SJCRH30 (cell line): ENCODE results near the gene CELA2B. TPM values are rescaled to one million over a fixed set of nuclear protein-coding genes. Genes with fewer than 3 reads are reported as not detected.
A peak's percentile ranks its signal among the peaks of the same experiment; 100 is the strongest.
"Not testable (repeated sequence)": the region's sequence is repeated elsewhere in the genome, so short reads cannot be mapped to it uniquely, and the experiment has no call there.

Source experiments
- DNase-seq, 2 experiments: peaks; one replicate each; pipeline ENCODE4 v3.0.0-alpha.2; 2015 to 2020
- H3K27ac ChIP-seq: fragments of 250-450 bp; sonication (Bioruptor Pico); 2 replicates; pipeline ENCODE4 v1.5.1; 2020; ENCODE audit warnings: mild to moderate bottlenecking, moderate library complexity
- H3K27me3 ChIP-seq: fragments of 250-450 bp; sonication (Bioruptor Pico); 2 replicates; pipeline ENCODE4 v1.5.1; 2020; ENCODE audit warnings: mild to moderate bottlenecking, moderate library complexity
- H3K36me3 ChIP-seq: fragments of 250-450 bp; sonication (Bioruptor Pico); 2 replicates; pipeline ENCODE4 v1.5.1; 2020; ENCODE audit warnings: mild to moderate bottlenecking, moderate library complexity
- H3K4me1 ChIP-seq: fragments of 250-450 bp; sonication (Bioruptor Pico); 2 replicates; pipeline ENCODE4 v1.5.1; 2020; ENCODE audit warnings: mild to moderate bottlenecking, moderate library complexity
- H3K4me3 ChIP-seq: fragments of 250-450 bp; sonication (Bioruptor Pico); 2 replicates; pipeline ENCODE4 v1.5.1; 2020; ENCODE audit warnings: mild to moderate bottlenecking, moderate library complexity
- H3K9me3 ChIP-seq: fragments of 250-450 bp; sonication (Bioruptor Pico); replicated peaks from 2 replicates; pipeline ENCODE4 v1.5.1; 2020; ENCODE audit warnings: mild to moderate bottlenecking, moderate library complexity
- total RNA-seq: library from RNA; depleted of rRNA; stranded (reverse); fragments of >200 nt; shearing (Covaris generic); gene quantifications from 2 replicates; pipeline ENCODE4 v1.2.3, GENCODE V29; 2014

CELA2B gene
- total RNA-seq, 1 experiment from 2014 or later, result 18.3 TPM

- peaks cover 30% of the 10 kb centered on the region for H3K4me1 ChIP-seq
- not testable (repeated sequence) for H3K27me3 ChIP-seq, H3K27ac ChIP-seq, H3K9me3 ChIP-seq, DNase-seq, H3K4me3 ChIP-seq
- peaks cover 17% of the 10 kb centered on the region for H3K36me3 ChIP-seq
Observed at GRCh38 chr1:15491010-15491409, 15.1 kb downstream of the CELA2B start.

GRCh38 chr1:15492596-15492995 is 16.7 kb downstream of the CELA2B start:
- no peak overlapping the region for H3K27ac ChIP-seq
- peaks cover 27% of the 10 kb centered on the region for H3K4me1 ChIP-seq
- H3K27me3 ChIP-seq, result no peaks in the 10 kb centered on the region
- DNase-seq, result no peak
- H3K9me3 ChIP-seq, result 0 out of 2 replicates have a peak, but pooled peaks cover under 1% of the 10 kb centered on the region
- no peak overlapping the region for H3K4me3 ChIP-seq
- H3K36me3 ChIP-seq, result peaks cover 20% of the 10 kb centered on the region

- peaks cover 30% of the 10 kb centered on the region for H3K36me3 ChIP-seq
- DNase-seq, result no peak
- H3K9me3 ChIP-seq, result 0 out of 2 replicates have a peak, but pooled peaks cover 3% of the 10 kb centered on the region
- peaks cover 14% of the 10 kb centered on the region for H3K4me1 ChIP-seq
- no peak overlapping the region for H3K4me3 ChIP-seq
- no peaks in the 10 kb centered on the region for H3K27me3 ChIP-seq
- no peak overlapping the region for H3K27ac ChIP-seq
Observed at GRCh38 chr1:15493869-15494390, 18.0 kb downstream of the CELA2B start.

- no peak for DNase-seq
- Histone ChIP-seq H3K4me3 (no peak overlapping the region), H3K27ac (no peak overlapping the region), H3K27me3 (no peaks in the 10 kb centered on the region), H3K4me1 (peaks cover 12% of the 10 kb centered on the region), H3K36me3 (peaks cover 37% of the 10 kb centered on the region), H3K9me3 (0 out of 2 replicates have a peak, but pooled peaks cover 3% of the 10 kb centered on the region)
Observed at GRCh38 chr1:15500184-15501178, 24.6 kb downstream of the CELA2B start.

GRCh38 chr1:15501208-15502032 is 25.5 kb downstream of the CELA2B start:
- Histone ChIP-seq H3K9me3 (0 out of 2 replicates have a peak, but pooled peaks cover 3% of the 10 kb centered on the region), H3K27ac (no peak overlapping the region), H3K27me3 (no peaks in the 10 kb centered on the region), H3K4me1 (peaks cover 12% of the 10 kb centered on the region), H3K36me3 (peaks cover 41% of the 10 kb centered on the region), H3K4me3 (no peak overlapping the region)
- DNase-seq, result peak; percentile 87 to 94

GRCh38 chr1:15504436-15504835 is 28.5 kb downstream of the CELA2B start:
- no peaks in the 10 kb centered on the region for H3K9me3 ChIP-seq
- H3K4me3 ChIP-seq, result no peak overlapping the region
- peaks cover 27% of the 10 kb centered on the region for H3K36me3 ChIP-seq
- H3K27ac ChIP-seq, result no peak overlapping the region
- no peaks in the 10 kb centered on the region for H3K27me3 ChIP-seq
- H3K4me1 ChIP-seq, result peaks cover 12% of the 10 kb centered on the region
- DNase-seq, result no peak

GRCh38 chr1:15506831-15507230 is 30.9 kb downstream of the CELA2B start:
- Histone ChIP-seq H3K36me3 (peaks cover 18% of the 10 kb centered on the region), H3K27me3 (no peaks in the 10 kb centered on the region), H3K4me1 (peaks cover 3% of the 10 kb centered on the region), H3K27ac (no peak overlapping the region), H3K4me3 (no peak overlapping the region), H3K9me3 (no peaks in the 10 kb centered on the region)
- DNase-seq, result no peak

GRCh38 chr1:15507278-15507677 is 31.4 kb downstream of the CELA2B start:
- Histone ChIP-seq H3K27ac (no peak overlapping the region), H3K9me3 (no peaks in the 10 kb centered on the region), H3K27me3 (no peaks in the 10 kb centered on the region), H3K4me3 (no peak overlapping the region), H3K36me3 (peaks cover 22% of the 10 kb centered on the region), H3K4me1 (no peaks in the 10 kb centered on the region)
- DNase-seq, result no peak

- no peaks in the 10 kb centered on the region for H3K27me3 ChIP-seq
- no peaks in the 10 kb centered on the region for H3K4me1 ChIP-seq
- DNase-seq, result no peak
- no peaks in the 10 kb centered on the region for H3K9me3 ChIP-seq
- no peak overlapping the region for H3K4me3 ChIP-seq
- peaks cover 25% of the 10 kb centered on the region for H3K36me3 ChIP-seq
- H3K27ac ChIP-seq, result no peak overlapping the region
Observed at GRCh38 chr1:15508700-15509487, 33.0 kb downstream of the CELA2B start.

GRCh38 chr1:15509586-15509985 is 33.7 kb downstream of the CELA2B start:
- Histone ChIP-seq H3K36me3 (peaks cover 26% of the 10 kb centered on the region), H3K27me3 (no peaks in the 10 kb centered on the region), H3K4me1 (no peaks in the 10 kb centered on the region), H3K4me3 (no peak overlapping the region), H3K9me3 (no peaks in the 10 kb centered on the region), H3K27ac (no peak overlapping the region)
- DNase-seq, result no peak

- DNase-seq, result no peak
- no peak overlapping the region for H3K27ac ChIP-seq
- H3K36me3 ChIP-seq, result peaks cover 21% of the 10 kb centered on the region
Observed at GRCh38 chr1:15510611-15511405, 34.9 kb downstream of the CELA2B start.

GRCh38 chr1:15513192-15513591 is 37.3 kb downstream of the CELA2B start:
- Histone ChIP-seq H3K27ac (no peak overlapping the region), H3K4me3 (no peak overlapping the region), H3K4me1 (no peaks in the 10 kb centered on the region), H3K9me3 (no peaks in the 10 kb centered on the region), H3K36me3 (peaks cover 31% of the 10 kb centered on the region), H3K27me3 (no peaks in the 10 kb centered on the region)
- no peak for DNase-seq

More at GRCh38 chr1:15510611-15511405, 34.9 kb downstream of the CELA2B start:
- no peaks in the 10 kb centered on the region for H3K4me1 ChIP-seq
- H3K27me3 ChIP-seq, result no peaks in the 10 kb centered on the region
- H3K9me3 ChIP-seq, result no peaks in the 10 kb centered on the region
- no peak overlapping the region for H3K4me3 ChIP-seq

GRCh38 chr1:15513919-15514318 is 38.0 kb downstream of the CELA2B start:
- Histone ChIP-seq H3K9me3 (no peaks in the 10 kb centered on the region), H3K4me1 (no peaks in the 10 kb centered on the region), H3K36me3 (peaks cover 31% of the 10 kb centered on the region)

More at GRCh38 chr1:15513919-15514318, 38.0 kb downstream of the CELA2B start:
- Histone ChIP-seq H3K27ac (no peak overlapping the region), H3K4me3 (no peak overlapping the region), H3K27me3 (no peaks in the 10 kb centered on the region)
- no peak for DNase-seq
